Caco-2 (cell line): ENCODE results near the gene SLC41A2. TPM values are rescaled to one million over a fixed set of nuclear protein-coding genes. Genes with fewer than 3 reads are reported as not detected.

Experiments used
- BruUV-seq: library from RNA; stranded (reverse); fragments of 400-500 nt; replicated peaks from 2 replicates; lab custom pipeline; 2021; lab: Mats Ljungman, UMichigan
- CTCF ChIA-PET: fragments of 300-600 bp; sonication (Branson Sonifier 250); formaldehyde crosslinking; loops from one replicate; lab custom pipeline; 2022; ENCODE audit warnings: antibody characterized with exemption; lab: Charles Lee
- POLR2A ChIA-PET: fragments of 300-600 bp; sonication (Branson Sonifier 250); formaldehyde crosslinking; loops from one replicate; lab custom pipeline; 2022; ENCODE audit warnings: antibody characterized with exemption; lab: Charles Lee
- DNase-seq, 2 experiments: peaks; one replicate each; pipeline versions ENCODE4 v3.0.0 to v3.0.0-alpha.2; 2020 to 2022
- H3K27me3 ChIP-seq: replicated peaks from 2 replicates; pipeline ENCODE4 v1.6.0; 2011; ENCODE audit warnings: low read length; ENCODE audit not compliant: control insufficient read depth, insufficient read depth
- H3K36me3 ChIP-seq: 2 replicates; pipeline ENCODE4 v1.5.1; 2011; ENCODE audit warnings: low read length; ENCODE audit not compliant: control insufficient read depth, insufficient read depth
- H3K4me1 ChIP-seq: fragments of 250-450 bp; sonication (Bioruptor Pico); 2 replicates; pipeline ENCODE4 v1.5.1; 2020; ENCODE audit warnings: mild to moderate bottlenecking
- H3K4me3 ChIP-seq: 2 replicates; pipeline ENCODE4 v1.5.1; 2011; ENCODE audit warnings: low read depth, mild to moderate bottlenecking, control low read depth, low read length
- H3K9me3 ChIP-seq: fragments of 250-450 bp; sonication (Bioruptor Pico); 2 replicates; pipeline ENCODE4 v1.5.1; 2020; ENCODE audit warnings: mild to moderate bottlenecking, moderate library complexity
- H3K27ac Mint-ChIP-seq: one replicate; pipeline ENCODE4 v1.8.0; 2022; ENCODE audit warnings: mixed read lengths; ENCODE audit not compliant: unreplicated experiment
- H3K27me3 Mint-ChIP-seq: one replicate; pipeline ENCODE4 v1.8.0; 2022; ENCODE audit warnings: mixed read lengths; ENCODE audit not compliant: insufficient read depth, unreplicated experiment
- H3K36me3 Mint-ChIP-seq: one replicate; pipeline ENCODE4 v1.8.0; 2022; ENCODE audit warnings: mild to moderate bottlenecking, mixed read lengths; ENCODE audit not compliant: insufficient read depth, unreplicated experiment
- H3K4me1 Mint-ChIP-seq: one replicate; pipeline ENCODE4 v1.8.0; 2022; ENCODE audit warnings: low read depth, mixed read lengths; ENCODE audit not compliant: unreplicated experiment
- H3K4me3 Mint-ChIP-seq: one replicate; pipeline ENCODE4 v1.8.0; 2022; ENCODE audit warnings: mild to moderate bottlenecking, moderate library complexity, mixed read lengths; ENCODE audit not compliant: unreplicated experiment
- H3K9me3 Mint-ChIP-seq: one replicate; pipeline ENCODE4 v1.8.0; 2022; ENCODE audit warnings: mixed read lengths; ENCODE audit not compliant: unreplicated experiment
- intact Hi-C: fragments of 100-400 bp; cut with micrococcal nuclease; formaldehyde crosslinking; loops from one replicate; pipeline ENCODE4 v1.10.0; 2022; ENCODE audit not compliant: unreplicated experiment
- total RNA-seq: library from RNA; stranded (reverse); gene quantifications from 2 replicates; pipeline ENCODE4 v1.2.3, GENCODE V29; 2022
- TF ChIP-seq, protein P1 (sequence below), 2 experiments: fragments of 200-600 bp in 1 of 2; IDR thresholded peaks; 1 replicate in 1 of 2; 2 replicates in 1 of 2; pipeline versions ENCODE4 v1.5.1 to v1.8.0; 2011 to 2022; ENCODE audit warnings: antibody characterized with exemption in 1 of 2, control low read depth in 1 of 2, inconsistent platforms in 1 of 2, low read depth in 1 of 2, low read length in 1 of 2, mild to moderate bottlenecking in 1 of 2, moderate library complexity in 1 of 2; ENCODE audit not compliant: insufficient read depth in 1 of 2, severe bottlenecking in 1 of 2, unreplicated experiment in 1 of 2

Gene SLC41A2
- total RNA-seq, 1 experiment from 2014 or later: 21.6 TPM

DNA sequence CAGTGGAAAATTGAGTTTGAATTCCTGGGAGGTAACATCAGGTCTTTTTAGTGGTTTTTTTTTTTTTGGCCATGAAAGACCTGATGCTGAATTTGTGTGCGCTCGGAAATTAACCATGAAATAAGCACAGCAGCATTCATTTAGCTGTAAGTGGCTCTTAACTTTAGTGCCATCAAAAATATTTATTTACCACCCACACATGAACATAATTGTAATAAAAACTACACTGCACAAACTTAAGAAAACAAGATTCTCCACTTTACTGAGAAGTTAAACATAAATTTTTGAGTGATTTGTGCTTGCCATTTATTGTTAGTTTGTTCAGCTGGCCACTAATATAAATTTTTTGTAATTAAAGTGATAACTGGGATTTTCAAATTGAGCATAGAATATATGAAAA is 2.4 kb downstream of the SLC41A2 start:
- BruUV-seq: no TSS peak
- CTCF ChIA-PET: interaction anchor here (0.7 kb wide), 1 partner anchor 574 kb away, joined by 3 read pairs; no protein-coding TSS in a partner anchor
- Mint-ChIP-seq H3K27ac (no peak overlapping the region), H3K27me3 (no peaks in the 10 kb centered on the region), H3K4me1 (peaks cover 33% of the 10 kb centered on the region), H3K4me3 (no peak overlapping the region), H3K36me3 (peaks cover 8% of the 10 kb centered on the region), H3K9me3 (no peaks in the 10 kb centered on the region)
- Histone ChIP-seq H3K9me3 (no peaks in the 10 kb centered on the region), H3K36me3 (no peaks in the 10 kb centered on the region), H3K4me3 (no peak overlapping the region), H3K4me1 (peaks cover 51% of the 10 kb centered on the region), H3K27me3 (no peaks in the 10 kb centered on the region)
- POLR2A ChIA-PET: no interaction called here
- no peak for DNase-seq
- intact Hi-C loops: loop anchor here (10.0 kb wide), 2 partner anchors 161 to 281 kb away; no protein-coding TSS in a partner anchor
- TF ChIP-seq, protein P1, sequence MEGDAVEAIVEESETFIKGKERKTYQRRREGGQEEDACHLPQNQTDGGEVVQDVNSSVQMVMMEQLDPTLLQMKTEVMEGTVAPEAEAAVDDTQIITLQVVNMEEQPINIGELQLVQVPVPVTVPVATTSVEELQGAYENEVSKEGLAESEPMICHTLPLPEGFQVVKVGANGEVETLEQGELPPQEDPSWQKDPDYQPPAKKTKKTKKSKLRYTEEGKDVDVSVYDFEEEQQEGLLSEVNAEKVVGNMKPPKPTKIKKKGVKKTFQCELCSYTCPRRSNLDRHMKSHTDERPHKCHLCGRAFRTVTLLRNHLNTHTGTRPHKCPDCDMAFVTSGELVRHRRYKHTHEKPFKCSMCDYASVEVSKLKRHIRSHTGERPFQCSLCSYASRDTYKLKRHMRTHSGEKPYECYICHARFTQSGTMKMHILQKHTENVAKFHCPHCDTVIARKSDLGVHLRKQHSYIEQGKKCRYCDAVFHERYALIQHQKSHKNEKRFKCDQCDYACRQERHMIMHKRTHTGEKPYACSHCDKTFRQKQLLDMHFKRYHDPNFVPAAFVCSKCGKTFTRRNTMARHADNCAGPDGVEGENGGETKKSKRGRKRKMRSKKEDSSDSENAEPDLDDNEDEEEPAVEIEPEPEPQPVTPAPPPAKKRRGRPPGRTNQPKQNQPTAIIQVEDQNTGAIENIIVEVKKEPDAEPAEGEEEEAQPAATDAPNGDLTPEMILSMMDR (IDR thresholded peaks at IDR 0.05; ENCODE audit: insufficient read depth in 1 of 2, low read depth in 1 of 2, low read length in 1 of 2, severe bottlenecking in 1 of 2, unreplicated experiment in 1 of 2): no peak

DNA sequence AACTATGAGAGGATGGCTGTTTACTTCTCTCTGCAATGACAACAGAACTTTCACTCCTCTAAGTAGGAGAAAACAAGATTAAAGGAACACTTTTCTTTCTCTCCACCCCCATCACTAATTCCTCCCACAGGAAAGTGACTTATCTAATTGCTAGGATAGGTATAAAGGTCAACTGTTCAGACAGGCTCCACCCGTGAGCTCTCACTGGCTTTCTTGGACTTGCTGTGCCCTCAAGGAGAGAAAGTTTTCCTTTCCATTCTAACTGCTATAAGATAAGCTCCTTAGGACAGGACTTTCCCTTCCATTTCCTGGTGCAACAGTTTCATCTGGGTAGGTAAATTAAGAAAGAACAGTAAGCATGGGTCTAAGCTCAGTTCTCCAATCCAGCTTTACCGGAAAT is 4.8 kb downstream of the SLC41A2 start:
- POLR2A ChIA-PET: no interaction called here
- BruUV-seq: no TSS peak
- intact Hi-C loops: loop anchor here (5.0 to 10.0 kb wide), 3 partner anchors 56 to 279 kb away; no protein-coding TSS in a partner anchor
- Histone ChIP-seq H3K36me3 (no peaks in the 10 kb centered on the region), H3K4me1 (peaks cover 39% of the 10 kb centered on the region), H3K27me3 (no peaks in the 10 kb centered on the region), H3K4me3 (no peak overlapping the region), H3K9me3 (no peaks in the 10 kb centered on the region)
- H3K27ac Mint-ChIP-seq: peak overlapping the region; percentile 29
- DNase-seq: peak; percentile 37 to 59
- CTCF ChIA-PET: no interaction called here
- peaks cover 2% of the 10 kb centered on the region for H3K36me3 Mint-ChIP-seq
- H3K4me3 Mint-ChIP-seq: peak overlapping the region; percentile 44
- no peaks in the 10 kb centered on the region for H3K9me3 Mint-ChIP-seq
- peaks cover 29% of the 10 kb centered on the region for H3K4me1 Mint-ChIP-seq
- TF ChIP-seq, protein P1 (IDR thresholded peaks at IDR 0.05; ENCODE audit: insufficient read depth in 1 of 2, low read depth in 1 of 2, low read length in 1 of 2, severe bottlenecking in 1 of 2, unreplicated experiment in 1 of 2): no peak
- H3K27me3 Mint-ChIP-seq: no peaks in the 10 kb centered on the region

DNA sequence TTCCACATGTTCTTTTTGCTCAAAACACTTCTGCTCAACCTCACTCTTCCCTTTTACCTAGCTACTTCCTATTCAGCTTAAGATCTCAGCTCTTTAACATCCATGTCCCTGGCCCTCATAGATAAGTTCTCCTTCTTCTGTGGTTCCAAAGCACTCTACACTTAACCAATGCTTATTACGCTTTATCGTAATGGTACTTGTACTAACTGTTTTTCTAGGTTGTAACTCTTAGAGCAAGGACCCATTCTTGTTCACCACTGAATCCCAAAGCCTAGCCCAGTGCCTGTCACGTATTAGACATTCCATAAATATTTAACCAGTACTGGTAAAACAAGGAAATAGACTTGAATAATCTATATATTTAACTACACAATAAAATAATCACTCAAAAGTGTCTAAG is 5.3 kb downstream of the SLC41A2 start:
- no TSS peak for BruUV-seq
- H3K4me3 ChIP-seq: no peak overlapping the region
- H3K4me1 ChIP-seq: peaks cover 39% of the 10 kb centered on the region
- intact Hi-C loops: loop anchor here (5.0 to 10.0 kb wide), 3 partner anchors 56 to 278 kb away; no protein-coding TSS in a partner anchor
- Mint-ChIP-seq H3K27me3 (no peaks in the 10 kb centered on the region), H3K36me3 (no peaks in the 10 kb centered on the region), H3K4me3 (peak overlapping the region; percentile 44), H3K4me1 (peaks cover 29% of the 10 kb centered on the region), H3K27ac (peak overlapping the region; percentile 29), H3K9me3 (no peaks in the 10 kb centered on the region)
- TF ChIP-seq, protein P1 (IDR thresholded peaks at IDR 0.05; ENCODE audit: insufficient read depth in 1 of 2, low read depth in 1 of 2, low read length in 1 of 2, severe bottlenecking in 1 of 2, unreplicated experiment in 1 of 2): no peak
- no peaks in the 10 kb centered on the region for H3K36me3 ChIP-seq
- POLR2A ChIA-PET: no interaction called here
- CTCF ChIA-PET: no interaction called here
- no peaks in the 10 kb centered on the region for H3K9me3 ChIP-seq
- no peaks in the 10 kb centered on the region for H3K27me3 ChIP-seq
- no peak for DNase-seq
